OCI-LY7 (cell line): ENCODE results near the gene OBSL1. TPM values are rescaled to one million over a fixed set of nuclear protein-coding genes. Genes with fewer than 3 reads are reported as not detected.

Experiments used
- BruUV-seq: library from RNA; stranded (reverse); fragments of 400-500 nt; replicated peaks from 2 replicates; lab custom pipeline; 2021; lab: Mats Ljungman, UMichigan
- CTCF ChIA-PET: fragments of 300-600 bp; sonication (Branson Sonifier 250); formaldehyde crosslinking; loops from one replicate; lab custom pipeline; 2022; ENCODE audit warnings: antibody characterized with exemption; ENCODE audit not compliant: unreplicated experiment; lab: Charles Lee
- POLR2A ChIA-PET: fragments of 300-600 bp; sonication (Branson Sonifier 250); formaldehyde crosslinking; loops from one replicate; lab custom pipeline; 2022; ENCODE audit warnings: antibody characterized with exemption; lab: Charles Lee
- DNase-seq: peaks from one replicate; pipeline ENCODE4 v3.0.0-alpha.2; 2015; ENCODE audit warnings: low spot score
- H2AFZ ChIP-seq: fragments of 200-600 bp; sonication (generic), shearing (Covaris generic); 2 replicates; pipeline ENCODE4 v1.6.1; 2014; ENCODE audit warnings: mild to moderate bottlenecking, antibody characterized with exemption, low read length, moderate library complexity
- H3K27ac ChIP-seq: fragments of 200-600 bp; sonication (generic); 2 replicates; pipeline ENCODE4 v1.5.1; 2014; ENCODE audit warnings: mixed run types, low read depth, mild to moderate bottlenecking, moderate library complexity, low read length, inconsistent platforms; ENCODE audit not compliant: poor library complexity, severe bottlenecking
- H3K36me3 ChIP-seq: fragments of 200-600 bp; sonication (generic); 2 replicates; pipeline ENCODE4 v1.6.1; 2014; ENCODE audit warnings: mild to moderate bottlenecking, antibody characterized with exemption, low read length, moderate library complexity, mixed read lengths; ENCODE audit not compliant: insufficient read depth
- H3K4me1 ChIP-seq: fragments of 200-600 bp; sonication (generic); 2 replicates; pipeline ENCODE4 v1.5.1; 2014; ENCODE audit warnings: mild to moderate bottlenecking, low read length; ENCODE audit not compliant: insufficient read depth, poor library complexity, severe bottlenecking
- H3K4me2 ChIP-seq: fragments of 200-600 bp; sonication (generic); 2 replicates; pipeline ENCODE4 v1.6.1; 2014; ENCODE audit warnings: mild to moderate bottlenecking, low read length
- H3K4me3 ChIP-seq: fragments of 200-600 bp; sonication (generic); 2 replicates; pipeline ENCODE4 v1.5.1; 2014; ENCODE audit warnings: mild to moderate bottlenecking, low read depth, low read length; ENCODE audit not compliant: poor library complexity, severe bottlenecking
- H3K79me2 ChIP-seq: fragments of 200-600 bp; sonication (generic); 2 replicates; pipeline ENCODE4 v1.6.1; 2016; ENCODE audit warnings: low read depth, mild to moderate bottlenecking, low read length, moderate library complexity, mixed read lengths; ENCODE audit not compliant: insufficient read depth
- H3K9me2 ChIP-seq: fragments of 200-600 bp; sonication (generic); 2 replicates; pipeline ENCODE4 v1.6.1; 2016; ENCODE audit warnings: mild to moderate bottlenecking, low read length, mixed read lengths; ENCODE audit not compliant: insufficient read depth
- H3K9me3 ChIP-seq: fragments of 200-600 bp; sonication (generic); 2 replicates; pipeline ENCODE4 v1.6.1; 2014; ENCODE audit warnings: mild to moderate bottlenecking, mixed run types, low read length, mixed read lengths
- H4K20me1 ChIP-seq: fragments of 200-600 bp; sonication (generic); 2 replicates; pipeline ENCODE4 v1.6.1; 2014; ENCODE audit warnings: mild to moderate bottlenecking, antibody characterized with exemption, low read length, moderate library complexity, mixed read lengths; ENCODE audit not compliant: insufficient read depth
- CTCF ChIP-seq: fragments of 200-600 bp; sonication (generic); conservative IDR thresholded peaks from 2 replicates; pipeline ENCODE4 v1.5.1; 2014; ENCODE audit warnings: mild to moderate bottlenecking, antibody characterized with exemption, low read length, moderate library complexity, mixed read lengths
- EZH2phosphoT487 ChIP-seq: fragments of 200-600 bp; sonication (generic); IDR thresholded peaks from 2 replicates; pipeline ENCODE4 v1.6.1; 2018; ENCODE audit warnings: low read depth, borderline replicate concordance, mild to moderate bottlenecking, mixed run types, antibody characterized with exemption, low read length, moderate library complexity, mixed read lengths
- intact Hi-C: fragments of 100-400 bp; cut with micrococcal nuclease; formaldehyde crosslinking; loops from one replicate; pipeline ENCODE4 v1.10.0; 2022; ENCODE audit not compliant: unreplicated experiment
- total RNA-seq, 2 experiments: library from RNA; depleted of rRNA in 1 of 2; stranded (reverse); fragments of >200 nt in 1 of 2; shearing (Covaris generic) in 1 of 2; gene quantifications; 2 replicates each; pipeline ENCODE4 v1.2.3, GENCODE V29; 2014 to 2022

The OBSL1 gene
- total RNA-seq, 2 experiments from 2014 or later: 0.25 TPM; not detected in 1

GRCh38 chr2:219537657-219538488 is 33.5 kb downstream of the OBSL1 start:
- H3K27ac ChIP-seq: no peak overlapping the region
- ChIA-PET CTCF (no interaction called here), POLR2A (interaction anchor here (0.6 kb wide), 1 partner anchor 42 kb away, joined by 3 read pairs; a partner anchor contains a TSS)
- no peak overlapping the region for H3K4me3 ChIP-seq
- no peaks in the 10 kb centered on the region for H3K4me1 ChIP-seq
- no peak for TF ChIP-seq EZH2phosphoT487
- no peak for TF ChIP-seq CTCF
- no peak for DNase-seq
- H3K9me2 ChIP-seq: no peaks in the 10 kb centered on the region
- intact Hi-C loops: no loop called here
- H3K36me3 ChIP-seq: peaks cover 24% of the 10 kb centered on the region
- H4K20me1 ChIP-seq: 0 out of 2 replicates have a peak, but pooled peaks cover 5% of the 10 kb centered on the region
- H3K79me2 ChIP-seq: peaks cover 9% of the 10 kb centered on the region; the same call in 1 of the 2 replicates
- H3K4me2 ChIP-seq: no peak overlapping the region
- no peaks in the 10 kb centered on the region for H3K9me3 ChIP-seq
- no peak overlapping the region for H2AFZ ChIP-seq
- BruUV-seq: no TSS peak

GRCh38 chr2:219536967-219537366 is 34.4 kb downstream of the OBSL1 start:
- ChIA-PET CTCF (no interaction called here), POLR2A (no interaction called here)
- H2AFZ ChIP-seq: no peak overlapping the region
- H3K79me2 ChIP-seq: 0 out of 2 replicates have a peak, but pooled peaks cover under 1% of the 10 kb centered on the region
- no peaks in the 10 kb centered on the region for H3K9me2 ChIP-seq
- TF ChIP-seq EZH2phosphoT487 (no peak), CTCF (no peak)
- H3K4me1 ChIP-seq: no peaks in the 10 kb centered on the region
- intact Hi-C loops: no loop called here
- BruUV-seq: no TSS peak
- 0 out of 2 replicates have a peak, but pooled peaks cover 5% of the 10 kb centered on the region for H4K20me1 ChIP-seq
- DNase-seq: no peak
- H3K27ac ChIP-seq: no peak overlapping the region
- no peak overlapping the region for H3K4me2 ChIP-seq
- H3K9me3 ChIP-seq: no peaks in the 10 kb centered on the region
- peaks cover 24% of the 10 kb centered on the region for H3K36me3 ChIP-seq
- H3K4me3 ChIP-seq: no peak overlapping the region

DNA sequence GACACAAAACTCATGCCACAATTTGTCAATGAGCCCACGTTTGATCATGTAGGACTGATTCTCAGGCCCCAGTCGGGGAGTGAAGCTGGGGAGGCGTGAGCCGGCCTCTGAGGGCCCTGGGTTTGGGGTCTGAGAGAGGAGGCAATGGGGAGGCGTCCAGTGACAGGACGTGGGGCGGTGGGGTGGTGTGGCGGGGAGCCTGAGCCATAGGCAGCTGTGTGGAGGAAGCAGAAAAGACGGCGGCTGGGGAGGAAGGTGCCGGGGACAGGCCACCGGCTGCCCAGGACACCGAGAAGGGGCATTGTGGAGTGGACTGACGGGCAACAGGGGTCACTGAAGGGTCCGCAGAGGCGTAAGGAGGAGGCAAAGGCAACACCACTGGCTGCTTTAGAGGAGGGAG is 34.9 kb downstream of the OBSL1 start:
- no peak overlapping the region for H3K27ac ChIP-seq
- H3K9me2 ChIP-seq: no peaks in the 10 kb centered on the region

More for the DNA sequence above, 34.9 kb downstream of the OBSL1 start:
- intact Hi-C loops: no loop called here
- Histone ChIP-seq H3K4me3 (no peak overlapping the region), H3K36me3 (peaks cover 21% of the 10 kb centered on the region), H4K20me1 (0 out of 2 replicates have a peak, but pooled peaks cover 5% of the 10 kb centered on the region), H3K79me2 (no peaks in the 10 kb centered on the region), H3K9me3 (no peaks in the 10 kb centered on the region), H3K4me2 (no peak overlapping the region), H3K4me1 (no peaks in the 10 kb centered on the region), H2AFZ (no peak overlapping the region)
- POLR2A ChIA-PET: no interaction called here
- no peak for TF ChIP-seq EZH2phosphoT487
- TF ChIP-seq CTCF: no peak
- CTCF ChIA-PET: interaction anchor here (0.6 kb wide), 1 partner anchor 10 kb away, joined by 3 read pairs; no protein-coding TSS in a partner anchor
- BruUV-seq: no TSS peak
- DNase-seq: no peak
